Prostate gland (tissue), 2 donors: ENCODE measurements around the gene XPO6.

ENCODE experiments used
- CTCF ChIP-seq, 4 experiments: fragments of 200-600 bp in 2 of 4; fragments of 450-650 bp in 2 of 4; sonication (generic) in 2 of 4; IDR thresholded peaks; 1 replicate in 3 of 4; 2 replicates in 1 of 4; pipeline ENCODE4 v1.5.1; 2016 to 2019; ENCODE audit warnings: antibody characterized with exemption in 4 of 4, mild to moderate bottlenecking in 2 of 4, moderate library complexity in 2 of 4
- POLR2A ChIP-seq: fragments of 450-650 bp; IDR thresholded peaks from one replicate; pipeline ENCODE4 v1.6.1; 2016; ENCODE audit warnings: antibody characterized with exemption, mild to moderate bottlenecking

GRCh38 chr16:28104404-28104803 lies 107.4 kb downstream of the XPO6 start:
- TF ChIP-seq CTCF (IDR thresholded peaks at IDR 0.05) (no peak), POLR2A (no peak)
